DMS 273 treated with DMSO at 0.1 percent for 48 hours (cell line): ENCODE results near the gene NR1D2.

Experiments used
- DNase-seq: peaks from one replicate; lab custom pipeline; 2025; lab: John Stamatoyannopoulos, UW

The NR1D2 gene

GRCh38 chr3:23964537-23965235, 19.6 kb downstream of the NR1D2 start:
- no peak for DNase-seq

GRCh38 chr3:23966328-23966727, 21.2 kb downstream of the NR1D2 start:
- DNase-seq = no peak

GRCh38 chr3:23968463-23969184, 23.5 kb downstream of the NR1D2 start:
- DNase-seq = no peak

- no peak for DNase-seq
Observed at GRCh38 chr3:23969393-23969792, 24.3 kb downstream of the NR1D2 start.

GRCh38 chr3:23971684-23972083, 26.6 kb downstream of the NR1D2 start:
- no peak for DNase-seq

GRCh38 chr3:23976555-23976954, 31.5 kb downstream of the NR1D2 start:
- no peak for DNase-seq

GRCh38 chr3:23979569-23979968, 34.5 kb downstream of the NR1D2 start:
- no peak for DNase-seq

GRCh38 chr3:23981136-23981535, 36.0 kb downstream of the NR1D2 start:
- DNase-seq = no peak

GRCh38 chr3:23981955-23982354, 36.9 kb downstream of the NR1D2 start:
- DNase-seq = no peak

GRCh38 chr3:23984934-23985333, 39.8 kb downstream of the NR1D2 start:
- DNase-seq = no peak

GRCh38 chr3:23985747-23986544, 40.9 kb downstream of the NR1D2 start:
- no peak for DNase-seq

GRCh38 chr3:23987356-23987755, 42.3 kb downstream of the NR1D2 start:
- DNase-seq = no peak

- no peak for DNase-seq
Observed at GRCh38 chr3:23991306-23991682, 46.2 kb downstream of the NR1D2 start.

- peak; percentile 39 for DNase-seq
Observed at GRCh38 chr3:23991683-23992628, 46.9 kb downstream of the NR1D2 start.

- no peak for DNase-seq
Observed at GRCh38 chr3:23993556-23994243, 48.6 kb downstream of the NR1D2 start.

- DNase-seq = no peak
Observed at GRCh38 chr3:23994244-23994569, 49.1 kb downstream of the NR1D2 start.

GRCh38 chr3:23995219-23995618, 50.1 kb downstream of the NR1D2 start:
- no peak for DNase-seq

GRCh38 chr3:23996095-23996524, 51.0 kb downstream of the NR1D2 start:
- no peak for DNase-seq

GRCh38 chr3:23999012-23999641, 54.0 kb downstream of the NR1D2 start:
- DNase-seq = no peak

GRCh38 chr3:24002129-24002528, 57.0 kb downstream of the NR1D2 start:
- no peak for DNase-seq

GRCh38 chr3:24003466-24003865, 58.4 kb downstream of the NR1D2 start:
- DNase-seq = no peak
